Non-pigmented ciliary epithelial cell (primary cell): ENCODE measurements around the gene MRPL20.
"Not testable (repeated sequence)": the region's sequence is repeated elsewhere in the genome, so short reads cannot be mapped to it uniquely, and the experiment has no call there.

ENCODE experiments used
- DNase-seq: peaks from one replicate; pipeline ENCODE4 v3.0.0-alpha.2; 2010; ENCODE audit warnings: low read depth

Gene MRPL20

GRCh38 chr1:1406101-1406820 is 832 bp downstream of the MRPL20 start:
- no peak for DNase-seq

DNA sequence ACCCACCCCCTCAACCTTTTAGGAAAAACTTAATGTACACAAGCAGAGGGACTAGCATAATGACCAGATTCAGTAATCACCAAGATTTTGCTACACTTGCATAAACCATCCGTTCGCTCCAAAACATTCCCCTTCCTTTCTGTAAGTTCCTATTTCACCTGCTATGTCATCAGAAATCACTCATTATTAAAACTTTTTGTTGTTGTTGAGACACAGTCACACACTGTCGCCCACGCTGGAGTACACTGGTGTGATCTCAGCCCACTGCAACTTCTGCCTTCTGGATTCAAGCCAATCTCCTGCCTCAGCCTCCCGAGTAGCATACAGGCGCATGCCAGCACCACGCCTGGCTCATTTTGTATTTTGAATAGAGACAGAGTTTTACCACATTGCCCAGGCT is 3.4 kb downstream of the MRPL20 start:
- DNase-seq: no peak

GRCh38 chr1:1402901-1403392 is 4.1 kb downstream of the MRPL20 start:
- DNase-seq: not testable (repeated sequence)

DNA sequence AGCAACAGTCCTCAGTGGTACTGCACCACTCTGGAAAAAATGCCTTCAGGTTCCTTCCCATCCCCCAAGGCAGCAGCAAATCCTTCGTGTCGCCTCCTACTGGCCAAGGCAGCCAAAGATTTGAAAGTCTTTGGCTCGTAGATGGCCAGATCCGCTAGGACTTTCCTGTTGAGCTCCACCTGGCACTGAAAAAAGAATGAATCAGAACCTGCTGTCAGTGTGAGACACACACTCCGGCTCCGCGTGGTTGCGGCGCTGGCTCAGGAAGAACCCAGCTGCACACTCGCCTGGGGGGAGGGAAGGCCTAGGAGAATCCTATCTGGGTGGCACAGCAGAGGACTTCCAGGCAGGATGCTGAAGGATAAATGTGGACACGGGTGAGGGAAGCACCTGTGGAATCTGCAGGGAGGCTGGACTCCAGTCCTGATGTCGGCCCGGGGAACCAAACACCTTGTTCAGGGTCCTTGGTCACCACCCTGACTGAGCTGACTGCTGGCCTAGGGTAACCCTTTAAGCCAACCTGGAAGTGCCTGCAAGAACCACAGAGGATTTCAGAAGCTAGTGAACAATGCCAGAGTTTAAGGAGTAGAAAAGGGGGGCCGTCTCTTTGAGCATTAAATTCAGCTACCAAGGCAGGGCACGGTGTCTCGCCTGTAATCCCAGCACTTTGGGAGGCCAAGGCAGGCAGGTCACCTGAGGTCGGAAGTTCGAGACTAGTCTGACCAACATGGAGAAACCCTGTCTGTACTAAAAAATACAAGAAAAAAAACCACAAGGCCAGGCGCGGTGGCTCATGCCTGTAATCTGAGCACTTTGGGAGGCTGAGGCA is 4.8 kb downstream of the MRPL20 start:
- DNase-seq: no peak

GRCh38 chr1:1401457-1402010 is 5.6 kb downstream of the MRPL20 start:
- DNase-seq: no peak

DNA sequence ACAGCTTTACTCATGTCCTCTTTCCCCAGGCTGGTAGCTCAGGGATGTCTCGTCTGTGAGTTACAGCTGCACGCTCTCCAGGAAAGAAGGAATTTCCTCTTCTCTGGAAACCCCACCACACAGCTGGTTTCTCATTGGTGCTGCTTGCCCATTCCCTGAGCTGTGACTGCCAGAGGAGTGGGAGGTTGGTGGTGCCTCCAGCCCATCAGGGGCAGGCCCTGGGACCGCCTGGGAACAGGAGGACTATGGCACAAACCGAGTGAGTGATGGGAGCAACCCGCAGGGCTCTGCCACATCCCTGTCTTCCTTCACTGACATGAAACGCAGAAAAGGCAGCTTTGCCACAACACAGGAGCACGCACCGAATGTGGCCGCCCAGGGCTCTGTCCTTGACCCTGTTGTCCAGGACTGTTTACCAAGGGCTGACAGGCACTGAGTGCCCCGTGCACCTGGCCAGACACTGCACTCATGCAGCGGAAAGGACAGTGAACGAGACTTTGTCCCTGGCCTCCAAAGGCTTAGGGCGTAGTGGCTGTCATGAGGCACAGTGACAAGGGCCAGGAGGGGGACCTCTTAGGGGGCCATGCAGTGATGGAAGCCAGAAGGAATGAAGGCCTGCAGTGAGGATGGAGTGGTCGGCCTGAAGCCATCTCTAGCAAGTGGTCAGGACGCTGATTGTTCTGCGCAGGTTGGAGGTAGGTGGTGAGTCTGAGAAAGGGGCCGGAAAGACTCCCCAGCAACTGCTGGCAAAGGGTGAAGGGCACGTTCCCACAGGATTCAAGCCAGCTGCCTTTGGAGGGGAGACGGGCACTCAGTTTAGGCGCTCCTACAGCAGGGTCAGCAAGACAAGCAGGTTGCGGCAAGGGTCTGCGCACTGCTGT is 6.3 kb downstream of the MRPL20 start:
- no peak for DNase-seq

GRCh38 chr1:1399872-1400575 is 7.1 kb downstream of the MRPL20 start:
- no peak for DNase-seq

- DNase-seq: peak; percentile 89
Observed at GRCh38 chr1:1399187-1399871, 7.8 kb downstream of the MRPL20 start, which contains the start of gene CCNL2. CCNL2 (minus strand) TSS chr1:1399335; CDS start chr1:1399306, 29 bp downstream.

- DNase-seq: no peak
Observed at GRCh38 chr1:1398677-1399186, 8.4 kb downstream of the MRPL20 start.

- no peak for DNase-seq
Observed at GRCh38 chr1:1397839-1398523, 9.1 kb downstream of the MRPL20 start.

GRCh38 chr1:1395166-1395565 is 11.9 kb downstream of the MRPL20 start:
- DNase-seq: no peak

DNA sequence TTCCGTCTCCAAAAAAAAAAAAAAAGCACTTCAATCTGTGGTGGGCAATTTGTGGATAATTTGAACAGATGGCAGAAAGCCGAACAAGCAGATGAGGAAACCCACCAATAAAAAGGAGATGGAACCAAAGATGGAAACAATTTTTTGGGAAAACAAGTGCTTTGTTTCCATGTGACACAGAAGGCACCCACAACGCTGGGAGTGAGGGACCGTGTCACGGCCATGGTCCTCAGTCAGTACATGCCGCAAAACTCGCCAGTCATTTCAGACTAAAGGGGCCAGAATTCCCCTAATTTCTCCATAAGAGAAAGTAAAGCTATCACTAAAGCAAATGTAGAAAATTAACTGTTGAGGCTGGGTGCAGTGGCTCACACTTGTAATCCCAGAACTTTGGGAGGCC is 13.0 kb downstream of the MRPL20 start:
- no peak for DNase-seq

GRCh38 chr1:1393428-1393827 is 13.7 kb downstream of the MRPL20 start:
- DNase-seq: no peak

DNA sequence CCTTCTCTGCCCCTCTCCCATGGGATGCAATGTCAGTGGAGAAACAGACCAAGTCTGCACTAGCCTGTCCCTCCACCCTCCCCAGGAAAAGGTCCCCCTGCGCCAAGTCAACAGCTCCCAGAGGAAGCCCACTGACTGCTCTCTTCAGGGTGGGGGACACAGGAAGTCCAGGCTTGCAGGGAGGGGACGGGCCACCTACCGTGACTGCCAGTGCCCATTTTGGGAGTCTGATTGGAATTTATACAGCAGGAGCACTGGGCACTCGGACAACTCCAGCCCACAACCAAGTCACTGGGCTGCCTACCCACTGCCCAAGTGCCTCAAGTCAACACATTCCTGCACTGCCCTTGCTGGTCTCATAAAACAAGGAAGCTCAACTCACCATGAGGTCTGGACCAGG is 14.1 kb downstream of the MRPL20 start:
- no peak for DNase-seq

- no peak for DNase-seq
Observed at GRCh38 chr1:1391225-1391624, 15.9 kb downstream of the MRPL20 start.

- no peak for DNase-seq
Observed at GRCh38 chr1:1390675-1391074, 16.4 kb downstream of the MRPL20 start.

- DNase-seq: no peak
Observed at GRCh38 chr1:1388078-1388472, 19.0 kb downstream of the MRPL20 start.

DNA sequence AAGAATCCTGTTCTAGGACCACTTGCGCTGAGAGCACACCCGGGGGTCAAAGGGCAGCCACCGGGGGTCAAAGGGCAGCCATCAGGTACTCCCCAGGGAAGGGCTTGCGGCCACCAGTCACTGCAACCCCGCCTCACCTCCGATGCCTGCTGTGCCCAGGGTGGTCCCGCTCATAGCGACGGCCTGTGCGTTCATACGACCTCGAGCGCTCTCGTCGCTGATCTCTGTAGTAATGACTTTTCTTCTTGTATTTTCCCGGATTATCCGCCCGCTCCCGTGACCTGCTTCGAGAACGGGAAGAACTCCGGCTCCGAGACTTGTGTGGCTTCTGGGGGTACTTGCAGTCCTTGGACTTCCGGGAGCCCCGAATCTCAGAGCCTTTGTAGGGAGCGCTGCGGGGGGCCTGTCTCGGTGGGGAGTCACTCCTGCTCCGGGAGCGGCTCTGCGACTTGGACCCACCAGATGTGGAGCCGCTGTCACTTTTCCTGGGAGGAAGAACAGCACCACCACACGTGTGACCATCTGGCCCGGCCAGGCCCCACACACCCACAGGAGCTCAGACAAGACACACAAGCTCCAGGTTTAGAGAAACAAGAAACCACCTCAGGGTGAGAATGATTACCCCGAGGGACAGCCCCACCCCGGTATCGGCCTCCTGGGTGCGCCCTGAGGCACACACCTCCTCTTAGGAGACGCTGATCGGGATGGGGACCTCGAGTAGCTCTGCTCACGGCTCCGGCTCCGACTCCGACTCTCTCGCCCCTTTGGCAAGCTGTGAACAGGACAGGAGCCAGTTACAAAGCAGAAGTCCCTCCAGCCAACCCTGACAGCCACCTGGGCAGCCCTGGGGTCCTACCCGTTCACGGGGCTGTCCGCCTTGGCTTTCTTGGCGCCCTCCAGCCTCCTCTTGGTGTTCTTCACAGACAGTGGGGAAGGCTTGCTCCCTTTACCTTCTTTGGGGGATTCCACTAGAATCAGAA is 19.7 kb downstream of the MRPL20 start:
- no peak for DNase-seq

DNA sequence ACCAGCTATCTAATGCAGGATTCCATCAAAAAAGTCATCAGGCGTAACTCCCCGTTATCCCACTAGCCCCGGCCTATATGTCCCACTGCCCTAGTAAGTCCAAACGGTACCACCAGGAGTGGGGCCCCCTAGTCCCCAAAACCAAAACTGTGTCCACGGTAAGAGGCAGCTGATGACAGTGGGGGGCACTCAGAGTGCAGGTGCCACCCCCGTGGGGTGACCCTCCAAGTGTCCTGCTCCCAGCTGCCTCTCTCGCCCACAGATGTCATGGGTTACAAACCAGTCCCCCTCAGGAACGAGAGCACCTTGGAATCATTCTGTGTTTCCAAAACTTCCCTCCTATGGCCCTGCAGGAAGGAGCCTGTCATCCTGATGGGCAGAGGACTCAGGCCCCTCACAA is 21.2 kb downstream of the MRPL20 start:
- DNase-seq: no peak
